ENCODE data around the gene ARPP21.

Gene ARPP21

GRCh38 chr3:35644451-35644850, 5.1 kb downstream of the ARPP21 start:
- Histone ChIP-seq H3K27ac (ENCODE audit: low read depth, low read length) (no peak overlapping the region), H3K4me1 (ENCODE audit: control insufficient read depth, low read depth, low read length) (no peaks in the 10 kb centered on the region), H3K4me3 (ENCODE audit: low read length) (no peak overlapping the region), H2BK15ac (replicated peaks; ENCODE audit: low read depth) (no peak overlapping the region), H3K4me2 (ENCODE audit: low read length) (no peak overlapping the region), H3K23ac (ENCODE audit: low read length) (no peak overlapping the region), H3K79me2 (ENCODE audit: control insufficient read depth, insufficient read depth, low read length) (no peaks in the 10 kb centered on the region), H3K56ac (ENCODE audit: low read length) (no peak overlapping the region), H4K8ac (ENCODE audit: low read depth, low read length) (no peak overlapping the region), H2BK120ac (ENCODE audit: low read depth, low read length) (no peak overlapping the region), H4K5ac (ENCODE audit: low read length) (no peak overlapping the region), H3K18ac (ENCODE audit: low read length) (no peak overlapping the region), H3K4ac (ENCODE audit: low read depth, low read length) (no peak overlapping the region), H2AK5ac (ENCODE audit: low read length) (no peak overlapping the region), H3K36me3 (ENCODE audit: control insufficient read depth, insufficient read depth, low read length) (no peaks in the 10 kb centered on the region), H3K27me3 (ENCODE audit: insufficient read depth, low read length, poor library complexity) (peaks cover 11% of the 10 kb centered on the region), H2BK5ac (ENCODE audit: low read length) (no peak overlapping the region), H3K79me1 (ENCODE audit: low read length) (no peaks in the 10 kb centered on the region), H3K9ac (ENCODE audit: low read length) (no peak overlapping the region)
- DNase-seq: no peak
- WGBS (ENCODE audit: extremely low coverage, insufficient coverage, low lambda C conversion rate): no CpG with 5 or more reads among the region's 2 CpGs

- WGBS (ENCODE audit: extremely low coverage, insufficient coverage, low lambda C conversion rate): no CpG with 5 or more reads among the region's 2 CpGs
- no peak overlapping the region for H3K4me3 ChIP-seq (ENCODE audit: low read length)
Observed at GRCh38 chr3:35645189-35645588, 5.9 kb downstream of the ARPP21 start.

GRCh38 chr3:35646081-35646480, 6.8 kb downstream of the ARPP21 start:
- no peak overlapping the region for H2BK5ac ChIP-seq (ENCODE audit: low read length)
- H3K4me3 ChIP-seq (ENCODE audit: low read length): no peak overlapping the region
- H3K4me1 ChIP-seq (ENCODE audit: control insufficient read depth, low read depth, low read length): no peaks in the 10 kb centered on the region
- no peak overlapping the region for H2AK5ac ChIP-seq (ENCODE audit: low read length)
- H3K27ac ChIP-seq (ENCODE audit: low read depth, low read length): no peak overlapping the region
- no peaks in the 10 kb centered on the region for H3K36me3 ChIP-seq (ENCODE audit: control insufficient read depth, insufficient read depth, low read length)
- DNase-seq: no peak
- no CpG with 5 or more reads among the region's 4 CpGs for WGBS (ENCODE audit: extremely low coverage, insufficient coverage, low lambda C conversion rate)
- H4K8ac ChIP-seq (ENCODE audit: low read depth, low read length): no peak overlapping the region
- no peaks in the 10 kb centered on the region for H3K79me1 ChIP-seq (ENCODE audit: low read length)
- H3K56ac ChIP-seq (ENCODE audit: low read length): no peak overlapping the region
- no peak overlapping the region for H2BK120ac ChIP-seq (ENCODE audit: low read depth, low read length)
- no peak overlapping the region for H3K4me2 ChIP-seq (ENCODE audit: low read length)
- H3K9ac ChIP-seq (ENCODE audit: low read length): no peak overlapping the region
- no peak overlapping the region for H4K5ac ChIP-seq (ENCODE audit: low read length)
- no peak overlapping the region for H3K23ac ChIP-seq (ENCODE audit: low read length)
- no peak overlapping the region for H3K18ac ChIP-seq (ENCODE audit: low read length)
- H2BK15ac ChIP-seq (replicated peaks; ENCODE audit: low read depth): no peak overlapping the region
- no peaks in the 10 kb centered on the region for H3K27me3 ChIP-seq (ENCODE audit: insufficient read depth, low read length, poor library complexity)
- H3K4ac ChIP-seq (ENCODE audit: low read depth, low read length): no peak overlapping the region
- H3K79me2 ChIP-seq (ENCODE audit: control insufficient read depth, insufficient read depth, low read length): no peaks in the 10 kb centered on the region

More at GRCh38 chr3:35645189-35645588, 5.9 kb downstream of the ARPP21 start:
- Histone ChIP-seq H3K4ac (ENCODE audit: low read depth, low read length) (no peak overlapping the region), H4K8ac (ENCODE audit: low read depth, low read length) (no peak overlapping the region), H2BK5ac (ENCODE audit: low read length) (no peak overlapping the region), H3K4me2 (ENCODE audit: low read length) (no peak overlapping the region), H2AK5ac (ENCODE audit: low read length) (no peak overlapping the region), H2BK15ac (replicated peaks; ENCODE audit: low read depth) (no peak overlapping the region), H3K79me2 (ENCODE audit: control insufficient read depth, insufficient read depth, low read length) (no peaks in the 10 kb centered on the region), H3K27ac (ENCODE audit: low read depth, low read length) (no peak overlapping the region), H3K9ac (ENCODE audit: low read length) (no peak overlapping the region), H3K4me1 (ENCODE audit: control insufficient read depth, low read depth, low read length) (no peaks in the 10 kb centered on the region), H3K56ac (ENCODE audit: low read length) (no peak overlapping the region), H4K5ac (ENCODE audit: low read length) (no peak overlapping the region), H3K27me3 (ENCODE audit: insufficient read depth, low read length, poor library complexity) (peaks cover 7% of the 10 kb centered on the region), H3K18ac (ENCODE audit: low read length) (no peak overlapping the region), H2BK120ac (ENCODE audit: low read depth, low read length) (no peak overlapping the region), H3K36me3 (ENCODE audit: control insufficient read depth, insufficient read depth, low read length) (no peaks in the 10 kb centered on the region), H3K79me1 (ENCODE audit: low read length) (no peaks in the 10 kb centered on the region), H3K23ac (ENCODE audit: low read length) (no peak overlapping the region)
- DNase-seq: no peak

GRCh38 chr3:35647461-35647860, 8.1 kb downstream of the ARPP21 start:
- Histone ChIP-seq H2BK15ac (replicated peaks; ENCODE audit: low read depth) (no peak overlapping the region), H3K4me1 (ENCODE audit: control insufficient read depth, low read depth, low read length) (no peaks in the 10 kb centered on the region), H3K27me3 (ENCODE audit: insufficient read depth, low read length, poor library complexity) (no peaks in the 10 kb centered on the region), H2BK5ac (ENCODE audit: low read length) (no peak overlapping the region), H2AK5ac (ENCODE audit: low read length) (no peak overlapping the region), H3K18ac (ENCODE audit: low read length) (no peak overlapping the region), H3K79me2 (ENCODE audit: control insufficient read depth, insufficient read depth, low read length) (no peaks in the 10 kb centered on the region), H3K9ac (ENCODE audit: low read length) (no peak overlapping the region), H3K56ac (ENCODE audit: low read length) (no peak overlapping the region), H3K23ac (ENCODE audit: low read length) (no peak overlapping the region), H3K36me3 (ENCODE audit: control insufficient read depth, insufficient read depth, low read length) (no peaks in the 10 kb centered on the region), H3K4ac (ENCODE audit: low read depth, low read length) (no peak overlapping the region), H2BK120ac (ENCODE audit: low read depth, low read length) (no peak overlapping the region), H3K4me3 (ENCODE audit: low read length) (no peak overlapping the region), H3K4me2 (ENCODE audit: low read length) (no peak overlapping the region), H4K5ac (ENCODE audit: low read length) (no peak overlapping the region), H3K27ac (ENCODE audit: low read depth, low read length) (no peak overlapping the region), H3K79me1 (ENCODE audit: low read length) (no peaks in the 10 kb centered on the region), H4K8ac (ENCODE audit: low read depth, low read length) (no peak overlapping the region)
- no CpG with 5 or more reads among the region's 4 CpGs for WGBS (ENCODE audit: extremely low coverage, insufficient coverage, low lambda C conversion rate)
- no peak for DNase-seq

- H3K56ac ChIP-seq (ENCODE audit: low read length): no peak overlapping the region
- no peak overlapping the region for H3K9ac ChIP-seq (ENCODE audit: low read length)
- H3K27me3 ChIP-seq (ENCODE audit: insufficient read depth, low read length, poor library complexity): no peaks in the 10 kb centered on the region
- H2BK15ac ChIP-seq (replicated peaks; ENCODE audit: low read depth): no peak overlapping the region
- H3K23ac ChIP-seq (ENCODE audit: low read length): no peak overlapping the region
- H3K27ac ChIP-seq (ENCODE audit: low read depth, low read length): no peak overlapping the region
- no peak overlapping the region for H2BK120ac ChIP-seq (ENCODE audit: low read depth, low read length)
- H3K79me1 ChIP-seq (ENCODE audit: low read length): no peaks in the 10 kb centered on the region
- no peaks in the 10 kb centered on the region for H3K79me2 ChIP-seq (ENCODE audit: control insufficient read depth, insufficient read depth, low read length)
- no CpG with 5 or more reads among the region's 2 CpGs for WGBS (ENCODE audit: extremely low coverage, insufficient coverage, low lambda C conversion rate)
- H3K4me3 ChIP-seq (ENCODE audit: low read length): no peak overlapping the region
- H3K4ac ChIP-seq (ENCODE audit: low read depth, low read length): no peak overlapping the region
- no peak for DNase-seq
- no peak overlapping the region for H4K8ac ChIP-seq (ENCODE audit: low read depth, low read length)
- H3K4me2 ChIP-seq (ENCODE audit: low read length): no peak overlapping the region
- H3K4me1 ChIP-seq (ENCODE audit: control insufficient read depth, low read depth, low read length): no peaks in the 10 kb centered on the region
- H4K5ac ChIP-seq (ENCODE audit: low read length): no peak overlapping the region
- H3K36me3 ChIP-seq (ENCODE audit: control insufficient read depth, insufficient read depth, low read length): no peaks in the 10 kb centered on the region
- H3K18ac ChIP-seq (ENCODE audit: low read length): no peak overlapping the region
- H2BK5ac ChIP-seq (ENCODE audit: low read length): no peak overlapping the region
- H2AK5ac ChIP-seq (ENCODE audit: low read length): no peak overlapping the region
Observed at GRCh38 chr3:35648347-35648746, 9.0 kb downstream of the ARPP21 start.

GRCh38 chr3:35649405-35649804, 10.1 kb downstream of the ARPP21 start:
- H3K9ac ChIP-seq (ENCODE audit: low read length): no peak overlapping the region
- H3K79me1 ChIP-seq (ENCODE audit: low read length): no peaks in the 10 kb centered on the region
- no CpG with 5 or more reads among the region's 2 CpGs for WGBS (ENCODE audit: extremely low coverage, insufficient coverage, low lambda C conversion rate)

More at GRCh38 chr3:35649405-35649804, 10.1 kb downstream of the ARPP21 start:
- Histone ChIP-seq H3K23ac (ENCODE audit: low read length) (no peak overlapping the region), H4K8ac (ENCODE audit: low read depth, low read length) (no peak overlapping the region), H3K56ac (ENCODE audit: low read length) (no peak overlapping the region), H2BK15ac (replicated peaks; ENCODE audit: low read depth) (no peak overlapping the region), H3K4me3 (ENCODE audit: low read length) (no peak overlapping the region), H3K36me3 (ENCODE audit: control insufficient read depth, insufficient read depth, low read length) (no peaks in the 10 kb centered on the region), H3K79me2 (ENCODE audit: control insufficient read depth, insufficient read depth, low read length) (no peaks in the 10 kb centered on the region), H2AK5ac (ENCODE audit: low read length) (no peak overlapping the region), H3K18ac (ENCODE audit: low read length) (no peak overlapping the region), H2BK5ac (ENCODE audit: low read length) (no peak overlapping the region), H3K4ac (ENCODE audit: low read depth, low read length) (no peak overlapping the region), H3K27me3 (ENCODE audit: insufficient read depth, low read length, poor library complexity) (no peaks in the 10 kb centered on the region), H3K27ac (ENCODE audit: low read depth, low read length) (no peak overlapping the region), H2BK120ac (ENCODE audit: low read depth, low read length) (no peak overlapping the region), H4K5ac (ENCODE audit: low read length) (no peak overlapping the region), H3K4me2 (ENCODE audit: low read length) (no peak overlapping the region), H3K4me1 (ENCODE audit: control insufficient read depth, low read depth, low read length) (no peaks in the 10 kb centered on the region)
- no peak for DNase-seq
